Ascending aorta (tissue), 2 donors: ENCODE results near the gene MTG2. TPM values are rescaled to one million over a fixed set of nuclear protein-coding genes. Genes with fewer than 3 reads are reported as not detected.
A peak's percentile ranks its signal among the peaks of the same experiment; 100 is the strongest.

ENCODE experiments used
- DNase-seq, 2 donors: peaks; one replicate each; pipeline ENCODE4 v3.0.0-alpha.2; 2019; ENCODE audit warnings: low spot score in 2 of 2
- H3K27ac ChIP-seq, 2 donors: fragments of 200-600 bp; sonication (generic); one replicate each; pipeline ENCODE4 v1.5.1; 2016 to 2017; ENCODE audit warnings: mild to moderate bottlenecking in 1 of 2
- H3K27me3 ChIP-seq: fragments of 200-600 bp; sonication (generic); one replicate; pipeline ENCODE4 v1.5.1; 2017
- H3K36me3 ChIP-seq, 2 donors: fragments of 200-600 bp; sonication (generic); one replicate each; pipeline ENCODE4 v1.5.1; 2016
- H3K4me1 ChIP-seq, 2 donors: fragments of 200-600 bp; sonication (generic); one replicate each; pipeline ENCODE4 v1.5.1; 2016 to 2017; ENCODE audit warnings: mild to moderate bottlenecking in 1 of 2
- H3K4me3 ChIP-seq, 2 donors: fragments of 200-600 bp; sonication (generic); one replicate each; pipeline ENCODE4 v1.5.1; 2016 to 2017; ENCODE audit warnings: mild to moderate bottlenecking in 1 of 2
- H3K9me3 ChIP-seq, 2 donors: fragments of 200-600 bp; sonication (generic); one replicate each; pipeline ENCODE4 v1.5.1; 2016
- CTCF ChIP-seq, 3 experiments: fragments of 200-600 bp in 2 of 3; fragments of 450-650 bp in 1 of 3; sonication (generic) in 2 of 3; IDR thresholded peaks; one replicate each; pipeline ENCODE4 v1.5.1; 2016 to 2019; ENCODE audit warnings: antibody characterized with exemption in 3 of 3, mild to moderate bottlenecking in 1 of 3, moderate library complexity in 1 of 3
- intact Hi-C: fragments of 100-400 bp; cut with DNase I; formaldehyde crosslinking; loops from one replicate; pipeline ENCODE4 v1.15.1; 2023
- total RNA-seq: library from RNA; depleted of rRNA; stranded (reverse); fragments of >200 nt; gene quantifications from one replicate; pipeline ENCODE4 v1.1.0, GENCODE V29; 2016

The MTG2 gene
- total RNA-seq, 1 donor from 2014 or later = 14.5 TPM

GRCh38 chr20:62241506-62241905 is 58.7 kb downstream of the MTG2 start:
- H3K4me3 ChIP-seq = no peak overlapping the region
- no peak for DNase-seq
- H3K27ac ChIP-seq = no peak overlapping the region
- peaks cover 0 to 10% of the 10 kb centered on the region in 2 donors for H3K36me3 ChIP-seq
- peaks cover 3 to 27% of the 10 kb centered on the region in 2 donors for H3K4me1 ChIP-seq
- H3K9me3 ChIP-seq = no peaks in the 10 kb centered on the region
- TF ChIP-seq CTCF (IDR thresholded peaks at IDR 0.05) = no peak
- intact Hi-C loops = no loop called here
- H3K27me3 ChIP-seq = no peaks in the 10 kb centered on the region

DNA sequence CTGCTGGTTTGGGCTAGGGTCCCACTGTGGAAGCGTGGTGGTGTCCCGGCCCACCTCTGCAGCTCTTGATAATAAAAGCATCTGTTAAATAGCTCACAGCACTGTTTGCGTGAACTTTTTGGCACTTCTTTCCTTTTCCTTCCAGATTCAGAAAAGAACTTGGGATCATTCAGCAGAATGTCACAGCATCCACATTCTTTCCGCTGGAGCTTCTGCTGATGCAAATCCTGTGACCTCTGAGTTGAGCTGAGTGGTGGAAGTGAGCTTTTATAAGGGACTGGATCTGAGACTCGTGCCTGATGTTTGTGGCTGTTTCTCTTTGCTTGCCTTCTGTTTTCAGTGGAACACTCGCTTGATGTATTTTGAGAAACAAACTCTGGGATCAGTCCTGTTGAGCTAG is 59.3 kb downstream of the MTG2 start:
- Histone ChIP-seq H3K27me3 (no peaks in the 10 kb centered on the region), H3K4me1 (peaks cover 10 to 34% of the 10 kb centered on the region in 2 donors), H3K36me3 (peaks cover 0 to 10% of the 10 kb centered on the region in 2 donors), H3K9me3 (no peaks in the 10 kb centered on the region), H3K4me3 (no peak overlapping the region), H3K27ac (no peak overlapping the region)
- no peak for DNase-seq
- TF ChIP-seq CTCF (IDR thresholded peaks at IDR 0.05) = no peak
- intact Hi-C loops = no loop called here

DNA sequence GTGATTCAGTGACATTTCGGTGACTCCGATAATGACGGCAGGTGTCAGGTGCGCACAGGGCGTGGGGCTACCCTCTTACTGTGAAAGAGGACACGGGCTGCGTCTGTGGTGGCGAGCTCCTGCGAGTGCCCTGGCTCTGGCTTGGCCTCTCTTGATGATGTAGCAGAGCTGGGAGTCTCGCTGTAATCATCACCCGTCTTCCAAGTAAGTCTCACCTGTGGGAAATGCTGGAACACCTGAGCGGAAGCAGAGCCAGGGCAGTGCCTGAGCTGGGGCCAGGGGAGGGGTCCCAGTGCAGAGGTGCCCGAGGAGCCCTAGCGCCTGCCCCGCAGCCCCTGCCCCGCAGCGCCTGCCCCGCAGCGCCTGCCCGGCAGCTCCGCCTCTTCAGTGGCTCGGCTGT is 60.3 kb downstream of the MTG2 start:
- intact Hi-C loops = no loop called here
- Histone ChIP-seq H3K36me3 (peaks cover 0 to 10% of the 10 kb centered on the region in 2 donors), H3K9me3 (no peaks in the 10 kb centered on the region), H3K27ac (peak overlapping the region in 1 of 2 donors; percentile 22), H3K27me3 (no peaks in the 10 kb centered on the region), H3K4me3 (no peak overlapping the region), H3K4me1 (peaks cover 11 to 37% of the 10 kb centered on the region in 2 donors)
- no peak for DNase-seq
- no peak for TF ChIP-seq CTCF (IDR thresholded peaks at IDR 0.05)

DNA sequence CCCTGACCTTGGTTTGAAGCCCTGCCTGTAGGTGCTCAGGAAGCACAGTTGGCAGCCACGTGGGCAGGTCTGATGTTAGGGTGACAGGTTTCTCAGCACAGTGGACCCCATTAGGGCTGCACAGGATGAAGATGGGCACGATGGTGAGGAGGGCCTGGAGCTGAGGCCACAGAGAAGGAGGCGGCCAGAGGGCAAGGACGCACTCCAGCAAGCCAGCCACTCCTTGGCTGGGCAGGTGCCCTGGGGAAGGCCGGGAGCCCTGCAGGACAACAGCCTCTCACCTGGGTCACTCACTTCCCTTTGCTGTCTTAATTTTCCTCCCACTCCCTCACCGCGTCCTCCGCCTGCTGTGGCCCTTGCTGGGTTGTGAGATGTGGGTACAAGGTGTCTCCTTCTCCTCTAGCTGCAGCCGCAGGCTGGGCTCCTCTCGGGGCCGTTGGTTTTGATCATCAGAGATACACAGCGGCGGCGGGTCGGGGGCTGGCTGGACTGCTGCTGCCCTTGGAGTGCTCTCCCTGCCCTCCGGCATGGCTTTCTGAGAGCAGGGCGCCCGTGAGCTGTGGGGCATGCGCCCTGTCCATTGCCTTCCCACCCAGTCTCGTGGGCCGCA is 61.2 kb downstream of the MTG2 start:
- Histone ChIP-seq H3K36me3 (peaks cover 0 to 10% of the 10 kb centered on the region in 2 donors), H3K4me1 (peaks cover 11 to 37% of the 10 kb centered on the region in 2 donors), H3K27me3 (no peaks in the 10 kb centered on the region), H3K9me3 (no peaks in the 10 kb centered on the region), H3K4me3 (no peak overlapping the region), H3K27ac (peak overlapping the region; percentile 44 to 74)
- intact Hi-C loops = no loop called here
- TF ChIP-seq CTCF (IDR thresholded peaks at IDR 0.05) = no peak
- no peak for DNase-seq

GRCh38 chr20:62244644-62245108 is 61.8 kb downstream of the MTG2 start:
- H3K27me3 ChIP-seq = no peaks in the 10 kb centered on the region
- peaks cover 9 to 34% of the 10 kb centered on the region in 2 donors for H3K4me1 ChIP-seq
- no peaks in the 10 kb centered on the region for H3K9me3 ChIP-seq
- H3K4me3 ChIP-seq = no peak overlapping the region
- no peak for TF ChIP-seq CTCF (IDR thresholded peaks at IDR 0.05)
- H3K27ac ChIP-seq = peak overlapping the region; percentile 74 to 92
- no peak for DNase-seq
- H3K36me3 ChIP-seq = peaks cover 0 to 10% of the 10 kb centered on the region in 2 donors
- intact Hi-C loops = no loop called here
